SK-N-DZ (cell line): ENCODE data around the gene LRRC26.
A peak's percentile ranks its signal among the peaks of the same experiment; 100 is the strongest.

Experiments used
- DNase-seq: peaks from one replicate; pipeline ENCODE4 v3.0.0-alpha.2; 2015; ENCODE audit warnings: low spot score

LRRC26 gene

DNA sequence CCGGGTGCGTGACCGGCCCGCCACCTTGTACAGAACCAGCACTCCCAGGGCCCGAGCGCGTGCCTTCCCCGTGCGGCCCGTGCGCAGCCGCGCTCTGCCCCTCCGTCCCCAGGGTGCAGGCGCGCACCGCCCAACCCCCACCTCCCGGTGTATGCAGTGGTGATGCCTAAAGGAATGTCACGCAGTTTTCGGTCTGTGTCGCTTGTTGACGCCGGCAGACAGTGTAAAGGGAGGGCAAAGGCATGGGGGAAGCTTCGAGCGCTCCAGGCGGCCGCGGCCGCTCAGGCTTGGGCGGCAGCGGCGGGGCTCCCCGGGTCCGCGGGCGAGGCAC is 1.3 kb downstream of the LRRC26 start:
- DNase-seq = no peak

DNA sequence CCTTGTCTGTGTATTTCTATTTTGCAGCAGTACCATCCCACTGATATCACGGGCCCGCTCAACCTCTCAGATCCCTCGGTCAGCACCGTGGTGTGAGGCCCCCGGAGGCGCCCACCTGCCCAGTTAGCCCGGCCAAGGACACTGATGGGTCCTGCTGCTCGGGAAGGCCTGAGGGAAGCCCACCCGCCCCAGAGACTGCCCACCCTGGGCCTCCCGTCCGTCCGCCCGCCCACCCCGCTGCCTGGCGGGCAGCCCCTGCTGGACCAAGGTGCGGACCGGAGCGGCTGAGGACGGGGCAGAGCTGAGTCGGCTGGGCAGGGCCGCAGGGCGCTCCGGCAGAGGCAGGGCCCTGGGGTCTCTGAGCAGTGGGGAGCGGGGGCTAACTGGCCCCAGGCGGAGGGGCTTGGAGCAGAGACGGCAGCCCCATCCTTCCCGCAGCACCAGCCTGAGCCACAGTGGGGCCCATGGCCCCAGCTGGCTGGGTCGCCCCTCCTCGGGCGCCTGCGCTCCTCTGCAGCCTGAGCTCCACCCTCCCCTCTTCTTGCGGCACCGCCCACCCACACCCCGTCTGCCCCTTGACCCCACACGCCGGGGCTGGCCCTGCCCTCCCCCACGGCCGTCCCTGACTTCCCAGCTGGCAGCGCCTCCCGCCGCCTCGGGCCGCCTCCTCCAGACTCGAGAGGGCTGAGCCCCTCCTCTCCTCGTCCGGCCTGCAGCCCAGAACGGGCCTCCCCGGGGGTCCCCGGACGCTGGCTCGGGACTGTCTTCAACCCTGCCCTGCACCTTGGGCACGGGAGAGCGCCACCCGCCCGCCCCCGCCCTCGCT is 1.9 kb downstream of the LRRC26 start:
- DNase-seq = peak; percentile 73

- DNase-seq = no peak
Observed at GRCh38 chr9:137167277-137167746, 2.5 kb downstream of the LRRC26 start.

- no peak for DNase-seq
Observed at GRCh38 chr9:137166380-137167229, 3.2 kb downstream of the LRRC26 start.

DNA sequence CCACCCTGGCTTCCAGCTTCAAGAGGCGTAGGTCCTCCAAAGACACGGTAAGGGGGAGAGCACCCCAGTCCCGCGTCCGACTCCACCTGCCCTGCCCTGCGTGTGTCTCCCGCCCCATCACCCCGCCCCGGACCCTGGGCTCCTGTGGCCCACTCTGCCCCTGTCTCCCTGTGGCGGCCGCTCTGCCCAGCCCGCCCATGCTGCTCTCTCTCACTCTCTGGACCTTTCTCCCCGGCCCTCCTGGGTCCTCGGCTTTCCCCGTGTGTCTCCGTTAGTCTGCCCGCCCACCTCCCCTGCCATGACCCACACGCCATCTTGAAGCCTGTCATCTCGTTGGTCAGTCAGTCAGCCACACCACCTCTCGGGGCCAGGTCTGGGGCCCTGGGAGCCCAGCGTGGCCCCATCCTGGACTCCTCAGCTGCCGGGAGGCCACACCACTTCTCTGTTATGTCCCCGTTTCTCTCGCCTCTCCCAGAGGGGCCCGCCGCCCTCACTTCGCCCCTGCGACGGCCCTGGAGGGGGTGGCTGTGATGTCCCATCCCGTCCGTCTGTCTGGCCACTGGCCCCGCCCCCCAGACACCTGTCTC is 4.5 kb downstream of the LRRC26 start:
- DNase-seq = no peak

DNA sequence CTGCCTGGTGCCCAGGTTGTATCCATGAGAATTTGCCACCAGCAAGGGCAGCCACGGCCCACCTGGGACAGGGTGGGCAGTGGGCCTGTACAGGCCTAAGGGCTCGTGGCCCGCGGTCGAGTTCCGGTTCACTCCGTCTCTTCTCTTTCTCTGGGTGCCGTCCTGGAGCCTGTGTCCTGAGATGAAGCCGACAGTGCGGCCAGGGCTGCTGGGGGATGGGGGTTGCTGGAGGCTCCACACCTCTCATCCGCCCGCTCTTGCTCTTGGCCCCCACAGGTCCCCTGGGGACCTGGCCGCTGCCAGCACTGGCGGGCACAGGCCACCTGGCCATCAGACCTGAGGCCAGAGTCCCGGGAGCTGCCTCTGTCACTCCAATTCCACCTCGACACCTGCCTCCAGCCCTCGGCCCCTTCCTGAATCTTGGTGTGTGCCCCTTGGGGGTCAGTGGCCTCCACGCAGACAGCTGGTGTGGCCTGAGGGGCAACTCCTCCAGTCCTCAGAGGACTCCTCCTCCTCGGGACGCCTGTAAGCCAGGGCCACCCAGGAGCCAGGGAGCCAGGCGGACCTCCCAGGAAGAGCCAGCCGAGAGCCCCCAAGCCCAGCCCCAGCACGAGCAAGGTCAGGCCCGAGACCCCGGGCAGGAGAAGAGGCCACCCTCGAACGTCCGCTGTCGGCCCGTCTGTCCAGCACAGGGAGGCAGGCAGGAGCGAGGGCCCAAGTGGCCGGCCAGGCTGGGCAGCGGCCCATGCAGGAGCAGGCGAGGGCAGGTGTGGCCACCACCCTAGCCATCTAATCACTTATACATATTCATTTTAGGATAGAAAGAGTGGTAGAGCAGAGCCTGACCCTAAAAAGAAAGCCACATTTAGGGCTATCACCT is 5.2 kb downstream of the LRRC26 start:
- DNase-seq = no peak

GRCh38 chr9:137163805-137164204 is 6.0 kb downstream of the LRRC26 start:
- DNase-seq = no peak

DNA sequence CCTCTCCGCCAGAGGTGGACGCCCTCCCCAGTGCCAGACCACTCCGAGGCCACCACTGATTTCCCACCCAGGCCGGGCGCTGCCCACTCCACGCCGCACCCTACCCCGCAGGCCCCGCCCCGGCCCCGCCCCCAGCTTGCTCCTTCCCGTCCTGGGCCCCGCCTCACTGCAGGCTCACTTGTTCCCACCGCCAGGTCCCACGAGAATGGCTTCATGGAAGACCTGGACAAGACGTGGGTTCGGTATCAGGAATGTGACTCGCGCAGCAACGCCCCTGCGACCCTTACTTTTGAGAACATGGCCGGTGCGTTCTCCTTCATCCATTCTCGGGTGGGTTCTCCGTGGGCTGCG is 6.5 kb downstream of the LRRC26 start:
- peak; percentile 45 for DNase-seq

GRCh38 chr9:137162505-137163364 is 7.1 kb downstream of the LRRC26 start:
- no peak for DNase-seq

GRCh38 chr9:137161558-137162486 is 8.0 kb downstream of the LRRC26 start:
- DNase-seq = no peak

- no peak for DNase-seq
Observed at GRCh38 chr9:137160716-137161557, 8.9 kb downstream of the LRRC26 start.

- DNase-seq = no peak
Observed at GRCh38 chr9:137160054-137160425, 9.8 kb downstream of the LRRC26 start.

DNA sequence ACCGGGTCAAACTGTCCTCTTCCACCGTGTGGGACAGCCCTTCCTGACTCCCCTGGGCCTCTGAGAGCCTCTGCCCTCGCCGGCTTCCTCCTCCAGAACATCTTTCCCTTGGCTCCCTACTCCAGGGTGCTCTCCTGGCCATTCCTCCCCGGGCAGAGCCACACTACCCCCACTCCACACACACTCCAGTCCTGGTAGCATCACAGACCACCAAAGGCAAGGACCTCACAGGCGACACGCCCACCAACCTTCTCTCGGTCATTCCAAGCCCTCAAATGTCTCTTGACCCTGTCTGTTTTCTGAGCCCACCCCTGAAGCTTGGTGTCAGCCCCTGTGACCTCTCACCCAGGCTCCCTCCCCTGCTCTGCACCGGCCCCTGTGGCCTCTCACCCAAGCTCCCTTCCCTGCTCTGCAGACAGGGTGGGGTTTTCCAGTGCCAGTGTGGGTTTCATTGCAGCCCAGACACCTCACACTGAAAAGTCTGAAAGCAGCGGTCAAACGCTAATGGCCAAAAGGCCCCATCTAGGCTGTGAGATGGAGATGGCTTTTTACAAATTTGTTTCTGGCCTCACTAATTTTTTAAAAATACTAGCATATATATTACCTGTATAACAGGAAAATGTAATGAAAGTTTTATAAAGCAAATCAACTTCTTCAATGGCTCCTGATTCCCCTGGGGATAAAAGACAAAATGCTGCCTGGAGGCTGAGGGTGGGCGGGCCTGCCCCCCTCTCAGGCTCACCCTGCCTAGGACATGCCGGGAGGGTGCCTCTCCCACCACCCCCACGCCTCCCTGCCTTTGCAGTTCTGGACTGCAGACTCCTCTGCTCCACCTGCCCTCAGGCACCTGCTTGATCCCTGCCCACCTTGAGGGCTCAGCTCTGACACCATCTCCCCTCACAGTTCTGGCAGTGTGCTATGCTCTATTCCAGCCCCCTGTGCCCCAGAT is 10.5 kb downstream of the LRRC26 start:
- DNase-seq = no peak

- no peak for DNase-seq
Observed at GRCh38 chr9:137158625-137159024, 11.2 kb downstream of the LRRC26 start.

GRCh38 chr9:137157618-137158415 is 12.0 kb downstream of the LRRC26 start:
- no peak for DNase-seq

DNA sequence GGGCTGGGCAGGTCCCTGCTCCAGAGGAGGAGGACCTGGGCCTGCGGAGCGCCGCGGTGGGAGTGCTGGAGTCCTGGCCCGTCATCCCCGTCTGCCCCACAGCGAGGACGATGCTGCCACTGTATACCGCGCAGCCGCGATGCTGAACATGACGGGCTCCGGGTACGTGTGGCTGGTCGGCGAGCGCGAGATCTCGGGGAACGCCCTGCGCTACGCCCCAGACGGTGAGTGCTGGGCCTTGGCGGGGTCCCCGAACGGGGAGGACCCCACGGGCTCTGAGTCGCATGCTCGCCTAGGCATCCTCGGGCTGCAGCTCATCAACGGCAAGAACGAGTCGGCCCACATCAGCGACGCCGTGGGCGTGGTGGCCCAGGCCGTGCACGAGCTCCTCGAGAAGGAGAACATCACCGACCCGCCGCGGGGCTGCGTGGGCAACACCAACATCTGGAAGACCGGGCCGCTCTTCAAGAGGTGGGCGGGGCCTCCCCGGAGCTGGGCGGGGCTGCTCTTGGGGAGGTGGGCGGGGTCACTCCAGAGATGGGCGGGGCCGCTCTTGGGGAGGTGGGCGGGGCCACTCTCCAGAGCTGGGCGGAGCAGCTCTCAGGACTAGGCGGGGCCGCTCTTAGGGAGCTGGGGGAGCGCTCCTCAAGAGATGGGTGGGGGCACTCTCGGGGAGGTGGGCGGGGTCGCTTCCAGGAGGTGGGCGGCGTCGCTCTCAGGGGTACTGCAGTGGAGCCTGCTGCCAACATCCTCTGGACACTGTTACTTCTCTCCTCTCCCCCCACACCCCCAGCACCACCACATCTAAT is 13.1 kb downstream of the LRRC26 start:
- no peak for DNase-seq
